ENCODE measurements around the gene EFNA1.

DNA sequence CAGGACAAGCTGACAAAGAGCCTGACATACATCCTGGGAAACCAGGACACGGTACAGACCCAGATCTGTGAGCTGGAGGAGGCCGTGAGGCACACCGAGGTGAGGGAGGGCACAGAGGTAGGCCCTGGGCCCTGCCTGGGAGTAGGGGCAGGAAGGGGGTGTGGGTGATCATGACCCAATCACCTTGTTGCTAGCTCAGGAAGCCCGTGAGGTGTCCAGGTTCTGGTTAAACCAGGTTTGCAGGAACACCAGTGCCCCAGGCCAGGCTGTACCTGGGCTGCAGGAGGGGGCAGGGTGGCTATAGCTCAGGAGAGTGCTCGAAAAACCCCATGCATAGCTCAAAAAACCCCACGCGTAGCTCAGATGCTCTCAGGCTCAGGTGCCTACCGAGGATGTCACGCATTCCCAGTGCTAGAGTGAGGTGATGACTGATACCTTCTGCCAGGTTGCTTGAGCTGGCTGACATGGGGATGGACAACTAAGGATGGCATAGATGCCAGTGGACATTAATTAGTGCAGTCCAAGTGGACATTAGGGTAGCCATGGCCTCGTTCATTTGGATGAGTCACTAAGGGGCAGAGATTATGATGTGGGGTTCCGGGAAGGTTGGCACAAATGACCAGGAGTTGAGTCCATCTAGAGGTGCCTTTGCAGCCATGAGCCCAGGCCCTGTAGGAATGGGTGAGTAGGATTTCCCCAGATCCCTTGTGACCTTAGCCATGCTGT, 49.7 kb downstream of the EFNA1 start:
- TF ChIP-seq, protein P1, sequence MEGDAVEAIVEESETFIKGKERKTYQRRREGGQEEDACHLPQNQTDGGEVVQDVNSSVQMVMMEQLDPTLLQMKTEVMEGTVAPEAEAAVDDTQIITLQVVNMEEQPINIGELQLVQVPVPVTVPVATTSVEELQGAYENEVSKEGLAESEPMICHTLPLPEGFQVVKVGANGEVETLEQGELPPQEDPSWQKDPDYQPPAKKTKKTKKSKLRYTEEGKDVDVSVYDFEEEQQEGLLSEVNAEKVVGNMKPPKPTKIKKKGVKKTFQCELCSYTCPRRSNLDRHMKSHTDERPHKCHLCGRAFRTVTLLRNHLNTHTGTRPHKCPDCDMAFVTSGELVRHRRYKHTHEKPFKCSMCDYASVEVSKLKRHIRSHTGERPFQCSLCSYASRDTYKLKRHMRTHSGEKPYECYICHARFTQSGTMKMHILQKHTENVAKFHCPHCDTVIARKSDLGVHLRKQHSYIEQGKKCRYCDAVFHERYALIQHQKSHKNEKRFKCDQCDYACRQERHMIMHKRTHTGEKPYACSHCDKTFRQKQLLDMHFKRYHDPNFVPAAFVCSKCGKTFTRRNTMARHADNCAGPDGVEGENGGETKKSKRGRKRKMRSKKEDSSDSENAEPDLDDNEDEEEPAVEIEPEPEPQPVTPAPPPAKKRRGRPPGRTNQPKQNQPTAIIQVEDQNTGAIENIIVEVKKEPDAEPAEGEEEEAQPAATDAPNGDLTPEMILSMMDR (IDR thresholded peaks at IDR 0.05) = no peak
- no peak for TF ChIP-seq POLR2A (IDR thresholded peaks at IDR 0.05)
